Cardiac fibroblast (primary cell): ENCODE results near the gene SVIL.

Experiments used
- DNase-seq, 2 donors: peaks; one replicate each; pipeline versions ENCODE4 v3.0.0 to v3.0.0-alpha.2; 2010; ENCODE audit warnings: low read depth in 2 of 2
- H3K4me3 ChIP-seq, 2 donors: replicated peaks in 1 of 2; 1 replicate in 1 of 2; 2 replicates in 1 of 2; pipeline ENCODE4 v1.5.1; 2011; ENCODE audit warnings: low read depth in 2 of 2, low read length in 2 of 2, mild to moderate bottlenecking in 2 of 2, moderate library complexity in 1 of 2
- CTCF ChIP-seq: IDR thresholded peaks from one replicate; pipeline ENCODE4 v1.5.1; 2011; ENCODE audit warnings: low read depth, mild to moderate bottlenecking, low read length, inconsistent platforms

The SVIL gene

GRCh38 chr10:29621161-29621560 lies 13.6 kb downstream of the SVIL start:
- no peak for TF ChIP-seq CTCF
- peak; percentile 71 to 81 for DNase-seq
- no peak overlapping the region for H3K4me3 ChIP-seq

- no peak for DNase-seq
- TF ChIP-seq CTCF = no peak
- H3K4me3 ChIP-seq = no peak overlapping the region
Observed at GRCh38 chr10:29620112-29620690, 14.6 kb downstream of the SVIL start.

- H3K4me3 ChIP-seq = no peak overlapping the region
- TF ChIP-seq CTCF = no peak
- DNase-seq = peak; percentile 61 to 62
Observed at GRCh38 chr10:29619241-29619669, 15.5 kb downstream of the SVIL start.

- no peak for TF ChIP-seq CTCF
- DNase-seq = peak; percentile 41 to 61
- no peak overlapping the region for H3K4me3 ChIP-seq
Observed at GRCh38 chr10:29618341-29619171, 16.2 kb downstream of the SVIL start.

- H3K4me3 ChIP-seq = no peak overlapping the region
Observed at GRCh38 chr10:29617880-29618340, 16.9 kb downstream of the SVIL start.

GRCh38 chr10:29616542-29616941 lies 18.2 kb downstream of the SVIL start:
- H3K4me3 ChIP-seq = no peak overlapping the region
- no peak for DNase-seq
- no peak for TF ChIP-seq CTCF

More at GRCh38 chr10:29617880-29618340, 16.9 kb downstream of the SVIL start:
- peak in 1 of 2 donors; percentile 58 for DNase-seq
- no peak for TF ChIP-seq CTCF
